Testis (tissue), 3 donors: ENCODE measurements around the gene RAX. TPM values are rescaled to one million over a fixed set of nuclear protein-coding genes. Genes with fewer than 3 reads are reported as not detected.

Experiments
- DNase-seq: peaks from one replicate; pipeline ENCODE4 v3.0.0-alpha.2; 2019
- H3K27ac ChIP-seq, 2 donors: fragments of 200-600 bp; sonication (generic); one replicate each; pipeline ENCODE4 v1.5.1; 2019
- H3K27me3 ChIP-seq: fragments of 200-600 bp; sonication (generic); one replicate; pipeline ENCODE4 v1.5.1; 2019
- H3K36me3 ChIP-seq: fragments of 200-600 bp; sonication (generic); one replicate; pipeline ENCODE4 v1.5.1; 2017; ENCODE audit warnings: low read depth; ENCODE audit errors: missing control alignments
- H3K4me1 ChIP-seq: fragments of 200-600 bp; sonication (generic); one replicate; pipeline ENCODE4 v1.5.1; 2019
- H3K4me3 ChIP-seq, 2 donors: fragments of 200-600 bp; sonication (generic); one replicate each; pipeline ENCODE4 v1.5.1; 2017 to 2019
- H3K9me3 ChIP-seq: fragments of 200-600 bp; sonication (generic); one replicate; pipeline ENCODE4 v1.5.1; 2017
- CTCF ChIP-seq, 3 experiments: fragments of 450-650 bp in 2 of 3; fragments of 200-600 bp in 1 of 3; sonication (generic) in 1 of 3; IDR thresholded peaks; one replicate each; pipeline ENCODE4 v1.5.1; 2016 to 2019; ENCODE audit warnings: antibody characterized with exemption in 3 of 3, mild to moderate bottlenecking in 2 of 3, moderate library complexity in 1 of 3
- POLR2A ChIP-seq: fragments of 450-650 bp; IDR thresholded peaks from one replicate; pipeline ENCODE4 v1.6.1; 2017; ENCODE audit warnings: antibody characterized with exemption, mild to moderate bottlenecking, moderate library complexity
- WGBS, 2 donors: methylation state at CpG; one replicate each; pipeline ENCODE4 v1.1.5; 2018; 5-methylcytosine and 5-hydroxymethylcytosine counted together
- intact Hi-C: fragments of 100-400 bp; cut with DNase I; formaldehyde crosslinking; loops from one replicate; pipeline ENCODE4 v1.15.1; 2023; ENCODE audit warnings: low total_unique reads
- polyA plus RNA-seq: library from polyadenylated mRNA; stranded (reverse); fragments of 350-450 nt; fragmentation: Illumina TruSeq; extraction: RNeasy Lipid Tissue Mini Kit (QIAGEN cat#74804); gene quantifications from one replicate; pipeline ENCODE4 v1.2.3, GENCODE V29; 2014; ENCODE audit warnings: low read depth, low replicate concordance; ENCODE audit not compliant: insufficient read depth
- total RNA-seq, 2 donors: library from RNA; depleted of rRNA; stranded (reverse); fragments of >200 nt; gene quantifications; one replicate each; pipeline ENCODE4 v1.2.3, GENCODE V29; 2016

Gene RAX
- total and polyA plus RNA-seq, 3 donors from 2014 or later, result not detected

- Histone ChIP-seq H3K4me1 (peaks cover 5% of the 10 kb centered on the region), H3K27me3 (no peaks in the 10 kb centered on the region), H3K27ac (no peak overlapping the region), H3K9me3 (no peaks in the 10 kb centered on the region), H3K4me3 (peak overlapping the region; percentile 22 to 56), H3K36me3 (no peaks in the 10 kb centered on the region)
- DNase-seq, result peak; percentile 83
- WGBS, 2 donors, result 2% methylated on average over 37 to 46 of the region's 46 CpGs
- intact Hi-C loops, result loop anchor here (10.0 kb wide), 1 partner anchor 96 kb away; no protein-coding TSS in a partner anchor
- TF ChIP-seq POLR2A, result no peak
- peak in 2 of 3 experiments; percentile 64 to 76 for TF ChIP-seq CTCF (IDR thresholded peaks at IDR 0.05)
These were observed 35.1 kb upstream of the RAX start for GRCh38 chr18:59308248-59308937.

- Histone ChIP-seq H3K4me1 (peaks cover 5% of the 10 kb centered on the region), H3K36me3 (no peaks in the 10 kb centered on the region), H3K27ac (no peak overlapping the region), H3K27me3 (no peaks in the 10 kb centered on the region), H3K4me3 (no peak overlapping the region), H3K9me3 (no peaks in the 10 kb centered on the region)
- no peak for TF ChIP-seq CTCF (IDR thresholded peaks at IDR 0.05)
- no peak for TF ChIP-seq POLR2A
- 88 to 89% methylated on average over 6 of the region's 6 CpGs for WGBS, 2 donors
- intact Hi-C loops, result loop anchor here (10.0 kb wide), 1 partner anchor 98 kb away; no protein-coding TSS in a partner anchor
- DNase-seq, result no peak
These were observed 33.4 kb upstream of the RAX start for GRCh38 chr18:59306640-59307039.

- DNase-seq, result no peak
- H3K9me3 ChIP-seq, result no peaks in the 10 kb centered on the region
- 77 to 86% methylated on average over 4 of the region's 4 CpGs for WGBS, 2 donors
- intact Hi-C loops, result loop anchor here (10.0 kb wide), 1 partner anchor 100 kb away; no protein-coding TSS in a partner anchor
- peaks cover 5% of the 10 kb centered on the region for H3K4me1 ChIP-seq
- H3K36me3 ChIP-seq, result no peaks in the 10 kb centered on the region
- no peak overlapping the region for H3K27ac ChIP-seq
- H3K4me3 ChIP-seq, result no peak overlapping the region
- no peaks in the 10 kb centered on the region for H3K27me3 ChIP-seq
- TF ChIP-seq CTCF (IDR thresholded peaks at IDR 0.05), result no peak
- no peak for TF ChIP-seq POLR2A
These were observed 32.0 kb upstream of the RAX start for GRCh38 chr18:59305295-59305694.

GRCh38 chr18:59303656-59304195, 30.5 kb upstream of the RAX start:
- 70 to 73% methylated on average over 9 of the region's 9 CpGs for WGBS, 2 donors
- intact Hi-C loops, result loop anchor here (10.0 kb wide), 1 partner anchor 101 kb away; no protein-coding TSS in a partner anchor
- H3K4me3 ChIP-seq, result no peak overlapping the region
- H3K9me3 ChIP-seq, result no peaks in the 10 kb centered on the region
- no peaks in the 10 kb centered on the region for H3K36me3 ChIP-seq
- no peaks in the 10 kb centered on the region for H3K27me3 ChIP-seq
- no peak overlapping the region for H3K27ac ChIP-seq
- H3K4me1 ChIP-seq, result peaks cover under 1% of the 10 kb centered on the region
- no peak for TF ChIP-seq CTCF (IDR thresholded peaks at IDR 0.05)
- no peak for TF ChIP-seq POLR2A
- DNase-seq, result no peak
